Measurements from ENCODE around the gene B4GALT1.

DNA sequence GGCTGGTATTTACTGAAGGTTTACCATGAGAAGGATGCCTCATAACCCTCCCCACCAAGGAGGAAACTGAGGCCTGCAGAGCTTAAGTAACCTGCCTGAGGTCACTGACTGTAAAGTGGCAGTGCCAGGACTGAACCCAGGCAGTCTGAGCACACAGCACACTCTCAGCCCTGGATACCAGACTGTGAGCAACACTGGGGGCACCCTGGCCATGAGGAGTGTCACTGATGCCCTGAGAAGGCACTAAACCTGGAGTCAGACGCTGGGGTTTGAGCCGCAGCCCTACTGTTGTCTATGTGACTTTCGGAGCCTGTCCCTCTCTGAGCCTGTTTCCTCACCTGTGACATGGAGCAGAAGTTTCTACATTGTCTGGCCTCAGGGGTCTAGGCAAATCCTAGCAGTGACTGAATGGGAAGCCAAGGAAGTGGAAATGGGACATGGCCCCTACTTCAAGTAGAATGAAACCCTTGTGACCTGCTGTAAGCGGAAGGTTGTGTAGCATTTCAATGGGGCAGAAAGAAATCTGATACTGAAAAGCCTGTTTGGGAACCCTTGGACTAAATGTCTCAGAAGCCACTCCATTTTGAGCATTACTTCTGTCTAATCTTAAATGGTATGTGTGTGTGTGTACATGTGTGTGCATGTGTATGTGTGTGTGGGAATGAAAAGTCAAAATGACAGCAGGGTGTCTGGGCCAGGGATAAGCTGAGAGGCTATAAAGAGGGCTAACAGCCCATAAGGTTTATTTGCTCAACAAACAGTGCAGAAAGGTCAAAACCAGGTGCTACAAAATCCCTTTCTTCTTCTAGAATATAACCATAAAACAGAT lies 36.0 kb downstream of the B4GALT1 start:
- no peak for TF ChIP-seq POLR2A (IDR thresholded peaks at IDR 0.05; ENCODE audit: low read length)
- no peak for TF ChIP-seq GATA1 (IDR thresholded peaks at IDR 0.05; ENCODE audit: low read depth, low read length)
